A673 (cell line): ENCODE measurements around the gene CCDC9B. TPM values are rescaled to one million over a fixed set of nuclear protein-coding genes. Genes with fewer than 3 reads are reported as not detected.

ENCODE experiments used
- BruUV-seq: library from RNA; stranded (reverse); fragments of 400-500 nt; replicated peaks from 2 replicates; lab custom pipeline; 2021; lab: Mats Ljungman, UMichigan
- CTCF ChIA-PET: fragments of 300-600 bp; sonication (Branson Sonifier 250); formaldehyde crosslinking; loops from one replicate; lab custom pipeline; 2022; ENCODE audit warnings: antibody characterized with exemption; lab: Charles Lee
- POLR2A ChIA-PET: fragments of 300-600 bp; sonication (Branson Sonifier 250); formaldehyde crosslinking; loops from one replicate; lab custom pipeline; 2022; ENCODE audit warnings: antibody characterized with exemption; ENCODE audit not compliant: low non-redundant PET; lab: Charles Lee
- DNase-seq: peaks from one replicate; pipeline ENCODE4 v3.0.0-alpha.2; 2015; ENCODE audit warnings: low spot score
- H3K27ac ChIP-seq: fragments of 200-600 bp; sonication (generic); 2 replicates; pipeline ENCODE4 v1.5.1; 2016; ENCODE audit warnings: mixed run types, low read depth, mild to moderate bottlenecking, mixed read lengths, antibody characterized with exemption, low read length; ENCODE audit not compliant: poor library complexity, severe bottlenecking
- H3K27me3 ChIP-seq: fragments of 200-600 bp; sonication (generic); replicated peaks from 2 replicates; pipeline ENCODE4 v1.6.1; 2017; ENCODE audit warnings: mixed run types, low read depth, mild to moderate bottlenecking, mixed read lengths, antibody characterized with exemption, low read length; ENCODE audit not compliant: insufficient read depth, poor library complexity
- H3K36me3 ChIP-seq: fragments of 200-600 bp; sonication (generic); 2 replicates; pipeline ENCODE4 v1.6.1; 2016; ENCODE audit warnings: mixed run types, mild to moderate bottlenecking, mixed read lengths, antibody characterized with exemption, low read length; ENCODE audit not compliant: insufficient read depth, poor library complexity, severe bottlenecking
- H3K4me1 ChIP-seq: fragments of 200-600 bp; sonication (generic); 2 replicates; pipeline ENCODE4 v1.6.1; 2017; ENCODE audit warnings: mixed run types, mild to moderate bottlenecking, mixed read lengths, antibody characterized with exemption, low read length; ENCODE audit not compliant: insufficient read depth, poor library complexity, severe bottlenecking
- H3K4me3 ChIP-seq: fragments of 200-600 bp; sonication (generic); 2 replicates; pipeline ENCODE4 v1.5.1; 2016; ENCODE audit warnings: low read depth, mixed run types, mild to moderate bottlenecking, mixed read lengths, low read length; ENCODE audit not compliant: poor library complexity, severe bottlenecking
- H3K9me3 ChIP-seq: fragments of 200-600 bp; sonication (generic); 2 replicates; pipeline ENCODE4 v1.6.1; 2016; ENCODE audit warnings: mixed run types, low read depth, mild to moderate bottlenecking, mixed read lengths, antibody characterized with exemption, low read length; ENCODE audit not compliant: poor library complexity, severe bottlenecking
- CTCF ChIP-seq: fragments of 300-800, 200-600 bp; sonication (generic); conservative IDR thresholded peaks from 2 replicates; pipeline ENCODE4 v1.5.1; 2017; ENCODE audit warnings: low read depth, mild to moderate bottlenecking, antibody characterized with exemption, low read length, moderate library complexity, mixed read lengths
- EZH2 ChIP-seq: fragments of 200-600 bp; sonication (generic); IDR thresholded peaks from 2 replicates; pipeline ENCODE4 v1.6.1; 2017; ENCODE audit warnings: borderline replicate concordance, low read depth, mild to moderate bottlenecking, mixed read lengths, antibody characterized with exemption, low read length; ENCODE audit not compliant: poor library complexity, severe bottlenecking
- intact Hi-C: fragments of 100-400 bp; cut with micrococcal nuclease; formaldehyde crosslinking; loops from one replicate; pipeline ENCODE4 v1.10.0; 2022; ENCODE audit not compliant: unreplicated experiment
- total RNA-seq: library from RNA; stranded (reverse); gene quantifications from 2 replicates; pipeline ENCODE4 v1.2.3, GENCODE V29; 2021

Gene CCDC9B
- total RNA-seq, 1 experiment from 2014 or later, result 8.6 TPM

- intact Hi-C loops, result no loop called here
Observed at GRCh38 chr15:40320409-40320808, 20.3 kb downstream of the CCDC9B start.

GRCh38 chr15:40317580-40317979, 23.2 kb downstream of the CCDC9B start:
- Histone ChIP-seq H3K27ac (no peak overlapping the region), H3K4me3 (no peak overlapping the region), H3K36me3 (no peaks in the 10 kb centered on the region), H3K9me3 (no peaks in the 10 kb centered on the region), H3K27me3 (no peaks in the 10 kb centered on the region), H3K4me1 (peaks cover 24% of the 10 kb centered on the region)
- TF ChIP-seq EZH2 (no peak), CTCF (no peak)
- CTCF ChIA-PET, result no interaction called here
- no TSS peak for BruUV-seq
- no peak for DNase-seq
- intact Hi-C loops, result no loop called here
- POLR2A ChIA-PET, result no interaction called here

More at GRCh38 chr15:40320409-40320808, 20.3 kb downstream of the CCDC9B start:
- TF ChIP-seq CTCF, result no peak
- no peak for TF ChIP-seq EZH2
- ChIA-PET CTCF (interaction anchor here (0.6 kb wide), 1 partner anchor 859 kb away, joined by 3 read pairs; no protein-coding TSS in a partner anchor), POLR2A (interaction anchor here (0.6 kb wide), 1 partner anchor 486 kb away, joined by 3 read pairs; no protein-coding TSS in a partner anchor)
- H3K27me3 ChIP-seq, result no peaks in the 10 kb centered on the region
- no peak for DNase-seq
- H3K4me3 ChIP-seq, result no peak overlapping the region
- BruUV-seq, result no TSS peak
- no peaks in the 10 kb centered on the region for H3K9me3 ChIP-seq
- no peak overlapping the region for H3K27ac ChIP-seq
- no peaks in the 10 kb centered on the region for H3K36me3 ChIP-seq
- peaks cover 31% of the 10 kb centered on the region for H3K4me1 ChIP-seq

GRCh38 chr15:40316931-40317330, 23.8 kb downstream of the CCDC9B start:
- CTCF ChIA-PET, result no interaction called here
- POLR2A ChIA-PET, result interaction anchor here (0.5 kb wide), 1 partner anchor 92 kb away, joined by 3 read pairs; no protein-coding TSS in a partner anchor
- no peaks in the 10 kb centered on the region for H3K9me3 ChIP-seq
- H3K27me3 ChIP-seq, result no peaks in the 10 kb centered on the region
- peaks cover 18% of the 10 kb centered on the region for H3K4me1 ChIP-seq
- H3K27ac ChIP-seq, result no peak overlapping the region
- BruUV-seq, result no TSS peak
- TF ChIP-seq CTCF (no peak), EZH2 (no peak)
- DNase-seq, result no peak
- no peaks in the 10 kb centered on the region for H3K36me3 ChIP-seq
- intact Hi-C loops, result no loop called here
- no peak overlapping the region for H3K4me3 ChIP-seq
